HepG2 (cell line): ENCODE results near the gene ADIPOR2. TPM values are rescaled to one million over a fixed set of nuclear protein-coding genes. Genes with fewer than 3 reads are reported as not detected.

Experiments
- ARID5B ChIP-seq: IDR thresholded peaks from 2 replicates; pipeline ENCODE4 v1.4.0; 2020; ENCODE audit warnings: mild to moderate bottlenecking, missing genetic modification reagents
- BRCA1 ChIP-seq: sonication (generic); formaldehyde crosslinking; IDR thresholded peaks from 2 replicates; pipeline ENCODE4 v1.4.0; 2020; ENCODE audit warnings: missing genetic modification reagents
- FOXA3 ChIP-seq: IDR thresholded peaks from 2 replicates; pipeline ENCODE4 v1.6.1; 2016; ENCODE audit warnings: missing genetic modification reagents, missing compliant biosample characterization
- FOXK1 ChIP-seq: sonication (generic); formaldehyde crosslinking; IDR thresholded peaks from 2 replicates; pipeline ENCODE4 v1.4.0; 2020; ENCODE audit warnings: low read depth, missing genetic modification reagents, borderline replicate concordance
- MIER3 ChIP-seq: IDR thresholded peaks from 2 replicates; pipeline ENCODE4 v1.6.1; 2016; ENCODE audit warnings: missing compliant biosample characterization, borderline replicate concordance
- PHF20 ChIP-seq: sonication (generic); formaldehyde crosslinking; IDR thresholded peaks from 2 replicates; pipeline ENCODE4 v1.5.0; 2020; ENCODE audit warnings: mild to moderate bottlenecking, missing genetic modification reagents
- RXRB ChIP-seq: IDR thresholded peaks from 2 replicates; pipeline ENCODE4 v1.6.1; 2016; ENCODE audit warnings: borderline replicate concordance, missing genetic modification reagents, missing compliant biosample characterization
- SPEN ChIP-seq: sonication (generic); formaldehyde crosslinking; IDR thresholded peaks from 2 replicates; pipeline ENCODE4 v1.5.1; 2020; ENCODE audit warnings: low read depth, mild to moderate bottlenecking, missing genetic modification reagents
- ZEB1 ChIP-seq: IDR thresholded peaks from 2 replicates; pipeline ENCODE4 v1.6.1; 2012; ENCODE audit warnings: mild to moderate bottlenecking, low read depth, inconsistent platforms; ENCODE audit not compliant: insufficient replicate concordance
- ZNF317 ChIP-seq: sonication (generic); formaldehyde crosslinking; IDR thresholded peaks from 2 replicates; pipeline ENCODE4 v1.5.0; 2020; ENCODE audit warnings: mild to moderate bottlenecking, missing genetic modification reagents
- ZNF331 ChIP-seq: sonication (generic); formaldehyde crosslinking; IDR thresholded peaks from 2 replicates; pipeline ENCODE4 v1.4.0; 2020; ENCODE audit warnings: missing genetic modification reagents
- ZNF446 ChIP-seq: sonication (generic); formaldehyde crosslinking; IDR thresholded peaks from 2 replicates; pipeline ENCODE4 v1.5.0; 2020; ENCODE audit warnings: mild to moderate bottlenecking, missing genetic modification reagents
- ZNF572 ChIP-seq: sonication (generic); formaldehyde crosslinking; IDR thresholded peaks from 2 replicates; pipeline ENCODE4 v1.5.1; 2020; ENCODE audit warnings: mild to moderate bottlenecking, missing genetic modification reagents
- ZNF703 ChIP-seq: sonication (generic); formaldehyde crosslinking; IDR thresholded peaks from 2 replicates; pipeline ENCODE4 v1.5.1; 2020; ENCODE audit warnings: missing genetic modification reagents, mild to moderate bottlenecking, moderate library complexity, borderline replicate concordance
- polyA plus RNA-seq, 8 experiments: library from polyadenylated mRNA; depleted of rRNA in 3 of 8; stranded (reverse) in 7 of 8; unstranded in 1 of 8; fragments of >200 nt; fragmentation: Illumina TruSeq in 4 of 8; extraction: Trizol in 4 of 8; gene quantifications; 2 replicates each; pipeline versions ENCODE4 v1.2.1 to v1.2.3, GENCODE V29; 2011 to 2016; ENCODE audit warnings: low read depth in 4 of 8, missing spikeins in 1 of 8, mixed read lengths in 1 of 8; ENCODE audit not compliant: insufficient read depth in 1 of 8
- total RNA-seq, 5 experiments: library from RNA; depleted of rRNA; stranded (reverse); fragments of >200 nt; fragmentation: Illumina TruSeq; extraction: Trizol; gene quantifications; 2 replicates each; pipeline ENCODE4 v1.2.3, GENCODE V29; 2016; ENCODE audit warnings: low read depth in 1 of 5
- TF ChIP-seq, protein P1 (sequence below): sonication (generic); formaldehyde crosslinking; IDR thresholded peaks from 2 replicates; pipeline ENCODE4 v1.5.1; 2020; ENCODE audit warnings: missing genetic modification reagents, mild to moderate bottlenecking, borderline replicate concordance
- TF ChIP-seq, protein P2 (sequence below): sonication (generic); formaldehyde crosslinking; IDR thresholded peaks from 2 replicates; pipeline ENCODE4 v1.9.0; 2022; ENCODE audit warnings: missing genetic modification reagents, mild to moderate bottlenecking, borderline replicate concordance
- TF ChIP-seq, protein P3 (sequence below): sonication (generic); formaldehyde crosslinking; IDR thresholded peaks from 2 replicates; pipeline ENCODE4 v1.5.0; 2020; ENCODE audit warnings: missing genetic modification reagents, mild to moderate bottlenecking, borderline replicate concordance
- TF ChIP-seq, protein P4 (sequence below): sonication (generic); formaldehyde crosslinking; conservative IDR thresholded peaks from 2 replicates; pipeline ENCODE4 v1.8.1; 2023; ENCODE audit warnings: missing genetic modification reagents

The ADIPOR2 gene
- total and polyA plus RNA-seq, 2 of the 13 experiments (the other 11 are each of a cell fraction or from before 2014, with no cell fraction given), result 35.2 to 52.2 TPM

- TF ChIP-seq, protein P1, sequence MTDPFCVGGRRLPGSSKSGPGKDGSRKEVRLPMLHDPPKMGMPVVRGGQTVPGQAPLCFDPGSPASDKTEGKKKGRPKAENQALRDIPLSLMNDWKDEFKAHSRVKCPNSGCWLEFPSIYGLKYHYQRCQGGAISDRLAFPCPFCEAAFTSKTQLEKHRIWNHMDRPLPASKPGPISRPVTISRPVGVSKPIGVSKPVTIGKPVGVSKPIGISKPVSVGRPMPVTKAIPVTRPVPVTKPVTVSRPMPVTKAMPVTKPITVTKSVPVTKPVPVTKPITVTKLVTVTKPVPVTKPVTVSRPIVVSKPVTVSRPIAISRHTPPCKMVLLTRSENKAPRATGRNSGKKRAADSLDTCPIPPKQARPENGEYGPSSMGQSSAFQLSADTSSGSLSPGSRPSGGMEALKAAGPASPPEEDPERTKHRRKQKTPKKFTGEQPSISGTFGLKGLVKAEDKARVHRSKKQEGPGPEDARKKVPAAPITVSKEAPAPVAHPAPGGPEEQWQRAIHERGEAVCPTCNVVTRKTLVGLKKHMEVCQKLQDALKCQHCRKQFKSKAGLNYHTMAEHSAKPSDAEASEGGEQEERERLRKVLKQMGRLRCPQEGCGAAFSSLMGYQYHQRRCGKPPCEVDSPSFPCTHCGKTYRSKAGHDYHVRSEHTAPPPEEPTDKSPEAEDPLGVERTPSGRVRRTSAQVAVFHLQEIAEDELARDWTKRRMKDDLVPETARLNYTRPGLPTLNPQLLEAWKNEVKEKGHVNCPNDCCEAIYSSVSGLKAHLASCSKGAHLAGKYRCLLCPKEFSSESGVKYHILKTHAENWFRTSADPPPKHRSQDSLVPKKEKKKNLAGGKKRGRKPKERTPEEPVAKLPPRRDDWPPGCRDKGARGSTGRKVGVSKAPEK, result no peak
- no peak for TF ChIP-seq ZNF572 (CRISPR knock-in tag)
- no peak for TF ChIP-seq ZNF446 (CRISPR knock-in tag)
- TF ChIP-seq SPEN (CRISPR knock-in tag), result no peak
- no peak for TF ChIP-seq ZNF703 (CRISPR knock-in tag)
- TF ChIP-seq ZNF317 (CRISPR knock-in tag), result peak; percentile 60; the same call in 1 of the 2 replicates
- peak; percentile 78 for TF ChIP-seq ZNF331 (CRISPR knock-in tag)
- no peak for TF ChIP-seq BRCA1
- TF ChIP-seq, protein P2, sequence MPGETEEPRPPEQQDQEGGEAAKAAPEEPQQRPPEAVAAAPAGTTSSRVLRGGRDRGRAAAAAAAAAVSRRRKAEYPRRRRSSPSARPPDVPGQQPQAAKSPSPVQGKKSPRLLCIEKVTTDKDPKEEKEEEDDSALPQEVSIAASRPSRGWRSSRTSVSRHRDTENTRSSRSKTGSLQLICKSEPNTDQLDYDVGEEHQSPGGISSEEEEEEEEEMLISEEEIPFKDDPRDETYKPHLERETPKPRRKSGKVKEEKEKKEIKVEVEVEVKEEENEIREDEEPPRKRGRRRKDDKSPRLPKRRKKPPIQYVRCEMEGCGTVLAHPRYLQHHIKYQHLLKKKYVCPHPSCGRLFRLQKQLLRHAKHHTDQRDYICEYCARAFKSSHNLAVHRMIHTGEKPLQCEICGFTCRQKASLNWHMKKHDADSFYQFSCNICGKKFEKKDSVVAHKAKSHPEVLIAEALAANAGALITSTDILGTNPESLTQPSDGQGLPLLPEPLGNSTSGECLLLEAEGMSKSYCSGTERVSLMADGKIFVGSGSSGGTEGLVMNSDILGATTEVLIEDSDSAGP, result no peak
- peak; percentile 97 for TF ChIP-seq ARID5B (CRISPR knock-in tag)
- TF ChIP-seq, protein P3, sequence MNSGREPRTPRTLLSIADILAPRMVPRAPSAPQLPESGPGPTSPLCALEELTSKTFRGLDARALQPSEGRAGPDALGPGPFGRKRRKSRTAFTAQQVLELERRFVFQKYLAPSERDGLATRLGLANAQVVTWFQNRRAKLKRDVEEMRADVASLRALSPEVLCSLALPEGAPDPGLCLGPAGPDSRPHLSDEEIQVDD (CRISPR knock-in tag), result no peak
- TF ChIP-seq MIER3, result no peak; the same call in 1 of the 2 replicates
- peak; percentile 35; the same call in 1 of the 2 replicates for TF ChIP-seq FOXK1 (CRISPR knock-in tag)
- TF ChIP-seq, protein P4, sequence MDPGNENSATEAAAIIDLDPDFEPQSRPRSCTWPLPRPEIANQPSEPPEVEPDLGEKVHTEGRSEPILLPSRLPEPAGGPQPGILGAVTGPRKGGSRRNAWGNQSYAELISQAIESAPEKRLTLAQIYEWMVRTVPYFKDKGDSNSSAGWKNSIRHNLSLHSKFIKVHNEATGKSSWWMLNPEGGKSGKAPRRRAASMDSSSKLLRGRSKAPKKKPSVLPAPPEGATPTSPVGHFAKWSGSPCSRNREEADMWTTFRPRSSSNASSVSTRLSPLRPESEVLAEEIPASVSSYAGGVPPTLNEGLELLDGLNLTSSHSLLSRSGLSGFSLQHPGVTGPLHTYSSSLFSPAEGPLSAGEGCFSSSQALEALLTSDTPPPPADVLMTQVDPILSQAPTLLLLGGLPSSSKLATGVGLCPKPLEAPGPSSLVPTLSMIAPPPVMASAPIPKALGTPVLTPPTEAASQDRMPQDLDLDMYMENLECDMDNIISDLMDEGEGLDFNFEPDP (CRISPR knock-in tag), result no peak
- peak; percentile 67 for TF ChIP-seq FOXA3 (CRISPR knock-in tag)
- no peak for TF ChIP-seq ZEB1
- peak; percentile 96 for TF ChIP-seq RXRB
- no peak for TF ChIP-seq PHF20 (CRISPR knock-in tag)
Observed at GRCh38 chr12:1760566-1761382, 69.9 kb downstream of the ADIPOR2 start (continued).
